ENCODE measurements around the gene CLSTN2.

GRCh38 chr3:140529558-140529957 lies 594.6 kb downstream of the CLSTN2 start:
- no peak for TF ChIP-seq SP1 (IDR thresholded peaks at IDR 0.05)
- no peak for TF ChIP-seq FOXM1 (IDR thresholded peaks at IDR 0.05; ENCODE audit: borderline replicate concordance)
- TF ChIP-seq FOXA1 (IDR thresholded peaks at IDR 0.05), result no peak
- no peak for TF ChIP-seq L3MBTL2 (conservative IDR thresholded peaks at IDR 0.05)
- TF ChIP-seq FOXK2 (IDR thresholded peaks at IDR 0.05), result no peak
- no peak for TF ChIP-seq ZNF384 (IDR thresholded peaks at IDR 0.05)
- TF ChIP-seq BHLHE40 (IDR thresholded peaks at IDR 0.05; ENCODE audit: borderline replicate concordance), result no peak
- no peak for TF ChIP-seq HDGF (IDR thresholded peaks at IDR 0.05; ENCODE audit: borderline replicate concordance)
- no peak for TF ChIP-seq SUZ12 (IDR thresholded peaks at IDR 0.05)
- TF ChIP-seq ELF4 (IDR thresholded peaks at IDR 0.05), result no peak
- no peak for TF ChIP-seq LEF1 (IDR thresholded peaks at IDR 0.05; ENCODE audit: borderline replicate concordance)
- no peak for TF ChIP-seq TARDBP (IDR thresholded peaks at IDR 0.05)
- no peak for TF ChIP-seq ARNT (IDR thresholded peaks at IDR 0.05)
- TF ChIP-seq NFRKB (IDR thresholded peaks at IDR 0.05), result no peak

Data from HEK293T (cell line).